GM19238 (cell line): ENCODE results near the gene SFXN5.
"Not testable (repeated sequence)": the region's sequence is repeated elsewhere in the genome, so short reads cannot be mapped to it uniquely, and the experiment has no call there.

Source experiments
- DNase-seq: peaks from one replicate; pipeline ENCODE4 v3.0.0; 2011; ENCODE audit warnings: low spot score; ENCODE audit not compliant: insufficient read length

The SFXN5 gene

DNA sequence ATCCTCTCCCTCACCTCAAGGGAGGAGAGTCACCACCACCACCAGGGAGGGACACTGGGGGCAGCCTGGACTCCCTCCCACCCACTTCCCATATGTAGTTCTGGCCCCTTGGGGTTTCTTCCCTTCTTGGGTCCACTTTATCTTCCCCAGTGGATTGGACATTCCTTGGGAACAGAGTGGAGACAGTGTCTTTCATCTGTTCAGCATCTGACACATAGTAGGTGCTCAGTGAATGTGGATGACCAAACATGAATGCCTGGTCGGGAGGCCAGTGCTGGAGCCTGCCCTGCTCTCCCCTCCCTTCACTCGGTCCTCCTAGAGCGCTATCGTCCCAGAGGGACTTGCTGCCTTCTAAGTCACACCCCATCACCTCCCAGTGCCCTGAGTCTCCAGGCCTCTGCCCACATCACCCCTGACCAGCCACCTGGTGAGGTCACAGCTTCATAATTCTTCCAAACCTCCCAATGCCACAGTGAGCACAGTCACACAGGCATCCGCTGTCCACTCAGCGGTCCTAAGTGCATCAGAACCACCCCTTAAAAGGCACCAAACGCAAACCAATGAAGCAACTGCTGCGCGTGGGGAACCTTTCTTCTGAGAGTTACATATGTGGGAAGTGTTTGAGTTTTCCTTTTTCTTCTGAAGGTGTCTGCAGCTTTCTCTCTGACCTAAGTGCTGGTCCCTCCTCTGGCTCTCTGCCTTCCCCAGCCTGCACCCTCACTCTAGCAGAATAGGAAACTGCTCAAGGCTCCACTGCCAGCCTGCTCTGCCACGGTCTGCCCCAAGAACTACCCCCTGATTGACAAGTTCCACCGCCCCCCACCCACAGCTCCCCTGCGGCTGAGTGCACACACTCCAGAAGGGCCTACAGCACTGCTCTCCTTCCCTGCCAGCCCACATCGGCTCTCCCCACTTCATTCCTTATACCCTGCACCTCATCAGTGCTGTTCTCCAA, 7.2 kb upstream of the SFXN5 start:
- no peak for DNase-seq

DNA sequence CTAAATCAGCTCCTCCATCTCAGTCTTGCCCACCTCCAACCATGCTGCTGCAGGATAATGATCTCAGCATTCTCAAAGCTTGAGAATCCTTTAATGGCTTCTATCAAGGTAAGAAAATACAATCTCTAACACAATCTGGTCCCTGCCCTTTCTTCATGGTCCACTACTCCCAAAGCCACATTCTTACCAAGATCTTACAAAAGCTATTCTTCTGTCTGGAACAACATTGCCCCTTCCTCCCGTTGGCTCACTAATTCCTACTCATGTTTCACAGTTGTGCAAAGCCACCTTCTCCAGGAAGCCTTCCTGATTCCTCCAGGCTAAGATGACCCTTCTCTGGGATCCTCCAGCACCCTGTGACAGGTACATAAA, 5.9 kb upstream of the SFXN5 start:
- no peak for DNase-seq

DNA sequence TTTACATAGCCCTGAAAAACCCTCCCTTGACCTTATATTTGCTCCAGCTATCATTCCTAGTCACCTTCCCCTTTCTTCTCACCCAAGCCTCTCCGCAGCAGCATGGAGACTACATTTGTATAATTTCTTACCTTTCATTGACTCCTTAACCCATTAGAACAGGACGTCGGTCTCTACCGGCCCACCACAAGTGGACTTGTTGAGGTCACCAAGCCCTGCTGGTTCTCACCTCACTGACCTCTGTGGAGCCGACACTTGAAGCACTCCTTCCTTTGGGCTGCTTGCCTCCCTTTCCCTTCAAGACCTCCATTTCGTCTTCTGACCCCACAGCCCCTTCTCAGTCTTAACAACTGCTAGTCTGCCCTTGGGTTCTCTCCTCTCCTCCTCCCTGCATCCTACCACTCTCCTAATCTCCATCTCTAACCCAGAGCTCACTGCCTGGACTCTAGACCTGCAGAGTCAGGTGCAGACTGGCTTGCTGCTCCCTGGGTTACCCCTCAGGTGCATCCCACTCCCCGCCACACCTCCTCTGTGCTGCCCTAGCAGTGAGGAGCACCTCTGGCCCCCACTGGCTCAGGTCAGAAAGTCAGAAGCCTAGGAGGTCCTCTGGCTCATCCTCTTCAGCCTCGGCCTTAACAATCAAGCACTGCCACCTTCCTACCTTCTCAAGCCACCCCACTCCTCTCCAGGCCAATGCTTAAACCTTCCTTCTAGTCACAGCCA, 5.3 kb upstream of the SFXN5 start:
- no peak for DNase-seq

DNA sequence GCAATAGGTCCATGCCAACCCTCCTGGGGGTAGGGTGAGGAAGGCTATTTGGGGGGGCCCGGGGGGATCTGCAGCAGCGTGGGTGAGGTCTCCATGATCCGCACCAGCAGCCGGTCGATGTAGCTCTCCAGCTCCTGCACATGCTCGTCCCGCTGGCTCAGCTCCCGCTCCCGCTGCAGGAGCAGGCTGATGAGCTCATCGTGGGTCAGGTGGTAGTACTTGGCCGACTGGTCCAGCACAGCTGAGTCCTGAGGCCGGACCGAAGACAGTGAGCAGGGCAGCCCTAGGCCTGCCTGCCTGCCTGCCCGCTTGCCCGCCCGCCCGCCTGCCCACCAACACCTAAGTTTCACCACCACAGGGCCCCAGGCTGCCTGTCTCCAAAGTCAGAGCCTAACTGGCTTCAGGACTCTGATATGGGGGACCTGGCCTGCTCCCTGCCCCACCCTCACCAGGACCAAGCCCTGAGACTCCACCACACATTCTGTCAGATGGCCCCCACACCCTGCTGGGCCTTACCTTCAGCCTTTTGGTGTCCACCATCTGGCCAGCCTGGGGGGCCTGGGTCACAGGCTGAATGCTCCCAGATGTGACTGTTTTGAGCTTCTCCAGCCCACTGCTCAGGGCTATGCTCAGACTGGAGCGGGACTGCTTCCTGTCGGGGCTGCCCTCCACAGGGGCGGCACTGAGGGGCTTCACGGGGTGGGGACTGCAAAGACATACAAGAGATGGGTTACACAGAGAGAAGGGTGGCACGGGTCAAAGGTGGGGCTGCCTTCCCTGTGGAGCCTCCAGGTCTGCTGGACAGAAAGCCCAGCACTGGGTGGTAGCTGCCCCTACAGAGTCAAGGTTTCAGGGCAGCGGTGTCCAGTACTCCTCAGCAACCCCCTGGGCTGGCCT, 4.2 kb upstream of the SFXN5 start:
- DNase-seq = no peak

DNA sequence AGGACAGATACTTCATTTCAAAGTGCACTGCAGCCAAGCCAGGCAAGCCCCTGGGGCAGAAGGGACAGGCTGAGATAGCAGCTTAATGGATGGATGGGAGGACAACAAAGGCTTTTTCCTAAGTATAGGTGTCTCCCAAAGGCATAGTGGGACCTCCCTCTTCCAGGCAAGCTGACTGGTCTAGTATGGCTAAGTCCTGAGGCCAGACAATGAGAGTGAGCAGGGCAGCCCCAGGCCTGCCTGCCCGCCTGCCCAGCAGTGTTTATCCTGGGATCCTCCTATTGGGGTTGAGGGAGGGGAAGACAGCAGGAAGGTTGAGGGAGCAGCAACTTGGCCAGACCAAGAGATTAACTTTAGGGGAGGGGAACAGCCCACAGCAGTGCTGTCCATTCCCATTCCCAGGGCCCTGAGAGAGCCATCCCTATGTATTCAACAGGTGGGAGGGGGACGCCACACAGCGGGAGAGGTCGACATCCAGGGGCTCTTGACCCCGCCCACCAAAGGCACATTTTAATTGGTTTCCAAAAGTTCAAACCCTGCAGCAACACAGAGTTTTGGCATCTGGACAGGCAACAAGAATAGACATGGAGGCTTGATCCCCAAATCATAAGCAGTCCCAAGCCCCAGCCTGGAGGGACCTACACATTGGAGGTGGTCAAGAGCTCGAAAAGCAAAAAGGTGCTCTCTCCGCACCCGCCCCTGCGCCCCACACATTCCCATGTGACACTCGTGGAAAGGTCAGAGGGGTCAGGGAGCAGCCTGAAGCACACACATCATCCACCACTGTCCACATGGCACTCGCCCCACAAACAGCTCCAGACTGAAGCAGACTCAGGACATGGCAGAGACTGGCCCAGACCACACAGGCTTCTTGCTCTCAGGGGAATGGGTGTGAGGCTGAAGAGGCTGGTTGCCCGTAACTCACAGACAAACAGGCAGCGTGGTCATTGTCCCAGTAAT, 2.9 kb upstream of the SFXN5 start:
- DNase-seq = no peak

DNA sequence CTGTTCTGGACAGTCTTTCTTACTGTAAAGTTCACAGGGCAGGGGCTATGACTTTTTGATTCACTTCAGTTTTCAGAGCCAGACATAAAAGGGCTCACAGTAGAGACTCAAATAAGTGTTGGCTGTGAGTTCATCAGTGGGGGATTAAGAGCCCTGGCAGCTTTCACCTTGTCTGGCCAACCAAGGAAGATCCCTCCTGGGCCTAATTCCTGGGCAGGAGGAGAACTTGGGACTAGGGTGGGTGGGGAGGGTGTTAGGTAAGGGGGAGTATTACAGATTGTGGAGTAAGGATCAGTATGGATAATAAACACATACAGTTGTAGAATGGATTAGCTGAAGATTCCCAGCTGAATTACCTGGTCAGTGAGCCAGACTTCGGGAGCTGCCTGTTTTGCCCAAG, 904 bp upstream of the SFXN5 start:
- no peak for DNase-seq

DNA sequence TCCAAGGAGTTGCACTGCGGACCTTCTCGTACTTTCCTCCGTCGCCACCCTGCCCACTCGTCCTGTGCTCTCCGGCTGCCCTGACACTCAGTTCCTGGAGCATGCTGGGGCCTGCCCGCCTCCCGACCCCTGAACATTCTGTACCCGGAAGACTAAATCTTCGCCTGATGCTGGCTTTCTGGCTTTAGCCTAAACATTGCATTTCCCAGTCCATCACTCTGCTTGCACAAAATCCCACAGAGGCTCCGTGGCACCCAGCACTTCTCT, 550 bp upstream of the SFXN5 start:
- no peak for DNase-seq

DNA sequence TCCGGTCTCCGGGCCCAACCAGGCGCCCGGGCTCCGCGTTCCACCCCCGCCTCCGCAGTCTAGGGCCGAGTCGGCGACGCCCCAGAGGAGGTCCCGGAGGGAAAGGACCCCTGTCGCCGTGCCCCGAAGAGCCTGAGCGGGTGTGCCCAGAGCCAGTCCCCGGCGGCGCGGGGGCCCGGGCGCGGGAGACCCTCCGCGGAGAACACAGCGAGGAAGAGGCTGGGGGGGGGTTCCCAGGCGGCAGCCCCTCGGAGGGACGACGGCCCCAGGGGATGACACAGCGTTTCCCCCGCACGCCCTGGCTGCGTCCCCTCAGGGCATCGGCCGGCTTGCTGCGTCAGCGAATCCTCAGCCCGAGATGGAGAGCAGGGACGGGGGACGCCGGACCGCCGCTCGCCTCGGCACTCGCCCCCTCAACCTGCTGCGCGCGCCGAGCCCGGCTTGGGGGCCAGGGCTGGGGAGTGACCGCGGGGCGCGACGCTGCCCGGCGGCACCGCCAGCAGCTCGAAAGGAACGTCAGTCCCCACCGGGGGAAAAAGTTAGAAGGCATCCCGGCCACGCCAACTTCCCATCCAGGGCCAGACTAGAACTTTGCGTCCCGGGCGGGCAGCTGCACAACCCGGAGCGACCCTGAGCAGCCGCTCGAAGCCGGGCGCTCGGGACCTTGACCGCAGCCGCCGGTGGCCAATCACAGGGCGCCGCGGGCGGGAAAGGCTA, 711 bp downstream of the SFXN5 start:
- no peak for DNase-seq

DNA sequence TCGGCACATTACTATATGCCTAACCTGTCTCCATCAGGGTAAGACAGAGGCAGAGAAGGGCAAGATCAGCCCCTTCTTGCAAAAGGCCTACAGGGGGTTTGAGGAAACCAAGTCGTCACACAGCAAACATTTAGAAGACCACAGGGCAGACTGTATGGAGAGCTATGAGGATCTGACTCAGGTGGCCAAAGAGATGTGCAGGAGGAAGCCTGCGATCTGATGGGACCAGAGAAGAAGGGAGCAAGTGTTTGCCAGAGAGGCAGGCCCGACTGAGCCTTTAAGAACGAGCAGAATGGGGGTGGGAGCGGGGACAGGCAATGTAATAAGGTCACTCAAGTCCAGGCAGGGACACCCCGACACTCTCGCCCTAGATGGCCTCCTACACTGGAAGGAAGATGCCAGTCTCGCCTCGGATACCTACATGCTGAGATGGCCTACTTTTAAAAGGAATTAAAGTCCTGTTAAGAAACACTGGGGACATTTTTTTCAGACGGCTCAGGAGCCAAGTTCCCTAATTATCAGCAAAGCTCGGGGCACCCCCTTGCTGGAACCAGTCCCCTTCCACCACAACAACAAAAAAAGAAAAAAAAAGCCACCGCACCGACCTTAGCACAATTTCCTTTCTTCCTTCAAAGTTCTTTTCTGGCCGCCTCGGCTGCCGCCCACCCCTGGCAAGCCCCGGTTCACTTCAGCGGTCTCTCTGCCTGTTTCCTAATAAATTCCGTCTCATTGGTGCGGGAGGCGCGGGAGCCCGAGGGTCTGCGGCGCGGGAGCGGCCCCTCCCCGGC, 1.5 kb downstream of the SFXN5 start:
- DNase-seq = no peak

DNA sequence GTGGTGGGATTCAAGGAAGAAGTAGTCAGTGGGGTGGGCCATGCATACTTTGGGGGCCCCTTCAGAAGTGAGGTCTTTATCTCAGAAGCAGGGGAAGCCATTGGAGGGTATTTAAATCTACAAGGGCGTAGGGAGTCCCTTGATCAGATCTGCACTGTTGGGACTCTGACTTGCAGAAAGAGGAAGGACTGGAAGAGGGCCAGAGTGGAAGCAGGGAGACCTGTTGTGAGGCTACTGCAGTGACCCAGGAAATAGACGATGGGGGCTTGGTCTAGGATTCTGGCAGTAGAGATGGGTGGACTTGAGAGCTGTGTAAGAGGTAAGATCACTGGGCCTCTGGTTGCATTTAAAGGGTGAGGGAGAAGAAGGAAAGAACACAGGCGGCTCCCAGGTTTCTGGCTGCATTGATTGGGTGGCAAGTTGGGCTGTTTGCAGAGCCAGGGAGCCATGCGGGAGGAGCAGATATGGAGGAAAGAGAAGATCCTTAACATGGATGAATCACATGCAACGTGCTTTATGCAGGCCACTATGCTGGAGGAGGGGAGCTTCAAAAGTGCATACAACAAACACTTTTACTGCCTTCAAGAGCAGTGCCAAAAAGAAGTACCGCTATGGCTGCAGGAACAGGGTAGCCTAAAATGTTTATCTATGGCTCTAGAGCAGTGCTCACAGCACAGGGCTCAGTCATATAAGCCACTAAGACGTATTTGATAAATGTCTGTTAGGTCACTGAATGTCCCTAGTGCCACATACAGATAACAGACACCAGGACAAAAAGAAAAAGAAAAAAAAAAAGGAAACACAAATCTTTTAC, 2.3 kb downstream of the SFXN5 start:
- no peak for DNase-seq

DNA sequence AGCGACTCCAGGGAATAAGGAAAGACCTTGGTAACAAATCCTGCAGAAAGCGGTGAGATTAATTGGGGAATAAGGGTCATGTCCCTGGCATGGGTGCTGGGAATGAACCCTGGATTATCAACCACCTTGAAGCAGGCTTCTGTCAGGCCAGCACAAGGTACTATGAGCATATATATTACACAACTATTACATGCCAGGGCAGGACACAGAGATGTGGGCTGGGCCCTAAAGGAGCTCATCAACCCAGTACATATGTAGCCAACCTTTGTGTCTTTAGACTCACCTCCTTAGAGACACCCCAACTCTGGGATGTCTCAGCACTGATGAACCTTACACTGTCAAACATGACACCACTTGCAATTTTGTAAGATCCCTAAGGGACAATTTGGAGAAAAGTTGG, 3.4 kb downstream of the SFXN5 start:
- DNase-seq = no peak

DNA sequence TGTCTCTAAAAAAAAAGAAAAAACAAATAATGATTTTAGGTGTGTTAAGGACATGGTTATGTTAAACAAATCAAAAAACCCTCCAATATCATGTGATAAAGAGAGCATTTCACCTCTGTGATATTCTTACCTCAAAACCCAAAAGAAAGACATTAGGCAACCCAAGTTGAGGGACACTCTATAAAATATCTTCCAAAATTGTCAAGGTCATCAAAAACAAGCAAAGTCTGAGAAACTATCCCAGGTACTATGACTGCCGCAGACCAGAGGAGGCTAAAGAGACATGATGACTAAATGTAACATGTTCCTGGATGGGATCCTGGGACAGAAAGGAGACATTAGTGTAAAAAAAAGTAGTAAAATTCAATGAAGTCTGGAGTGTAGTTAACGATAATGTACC, 4.5 kb downstream of the SFXN5 start:
- DNase-seq = no peak

DNA sequence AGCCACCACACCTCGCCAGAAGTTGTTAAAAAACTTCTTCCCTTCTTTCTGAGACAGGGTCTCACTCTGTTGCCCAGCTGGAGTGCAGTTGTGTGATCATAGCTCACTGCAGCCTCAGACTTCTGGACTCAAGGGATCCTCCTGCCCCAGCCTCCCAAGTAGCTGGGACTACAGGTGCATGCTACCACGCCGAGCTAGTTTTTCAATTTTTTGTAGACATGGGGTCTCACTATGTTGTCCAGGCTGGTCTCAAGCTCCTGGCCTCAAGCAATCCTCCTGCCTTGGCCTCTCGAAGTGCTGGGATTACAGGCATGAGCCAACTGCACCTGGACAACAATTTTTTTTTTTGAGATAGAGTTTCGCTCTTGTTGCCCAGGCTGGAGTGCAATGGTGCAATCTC, 6.4 kb downstream of the SFXN5 start:
- not testable (repeated sequence) for DNase-seq

DNA sequence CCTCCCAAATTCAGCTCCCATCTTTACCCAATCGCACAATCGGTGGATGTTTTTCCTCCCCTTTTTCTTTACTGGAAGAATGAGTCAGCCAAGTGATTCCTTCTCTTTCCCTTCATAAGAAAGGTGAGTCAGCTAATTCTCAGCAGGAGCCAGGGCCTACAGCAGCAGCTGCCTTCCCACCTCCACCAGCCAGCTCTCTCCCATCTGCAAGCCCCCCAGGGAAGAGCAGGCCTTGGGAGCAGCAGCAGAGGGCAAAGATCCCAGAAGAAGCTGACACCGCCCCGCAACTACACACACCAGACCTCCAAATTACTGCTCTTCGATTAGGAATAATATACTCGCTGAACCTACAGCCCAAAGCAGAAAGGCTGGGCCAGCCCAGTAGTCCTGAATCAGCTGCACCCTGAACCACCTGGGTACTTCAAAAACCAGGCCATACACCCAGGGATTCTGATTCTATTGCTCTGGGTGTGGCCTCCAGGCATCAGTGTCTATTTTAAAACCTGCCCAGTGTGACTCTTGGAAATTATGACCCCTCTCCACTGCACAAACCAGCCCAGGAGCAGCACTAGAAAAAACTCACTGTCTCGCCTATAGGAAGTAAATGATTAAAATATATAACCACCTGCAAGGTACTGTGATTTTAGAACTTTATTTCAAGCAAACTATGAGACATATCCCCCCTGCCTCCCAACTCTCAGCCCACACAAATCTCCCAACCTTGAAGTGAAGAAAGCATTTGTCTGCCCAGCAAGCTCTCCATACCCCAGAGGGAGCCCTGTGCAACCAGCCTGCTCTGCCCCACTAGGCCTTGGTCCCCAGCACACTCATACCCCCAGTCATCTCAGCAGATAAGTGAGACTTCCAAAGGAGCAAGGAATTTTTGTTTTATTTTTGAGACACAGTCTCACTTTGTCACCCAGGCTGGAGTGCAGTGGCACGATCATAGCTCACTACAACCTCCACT, 7.3 kb downstream of the SFXN5 start:
- no peak for DNase-seq

DNA sequence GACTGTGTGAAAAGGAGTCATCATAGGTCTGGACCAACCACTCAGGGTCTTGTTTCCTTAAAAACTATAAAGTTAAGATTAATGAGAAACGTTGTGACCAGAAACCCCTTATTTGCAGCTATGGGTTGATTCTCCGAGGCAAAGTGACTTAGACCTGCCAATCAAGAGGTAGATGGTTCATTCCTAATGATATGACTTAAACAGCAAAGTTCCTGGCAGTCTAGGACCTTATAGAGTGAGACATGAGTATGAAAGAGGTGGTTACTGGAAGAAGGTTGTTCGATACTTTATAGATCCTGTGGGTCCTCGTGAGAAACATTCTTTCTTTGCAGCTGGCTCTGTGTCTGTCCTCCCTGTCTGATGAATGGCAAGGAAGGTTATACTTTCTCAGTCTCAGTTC, 8.0 kb downstream of the SFXN5 start:
- DNase-seq = no peak

DNA sequence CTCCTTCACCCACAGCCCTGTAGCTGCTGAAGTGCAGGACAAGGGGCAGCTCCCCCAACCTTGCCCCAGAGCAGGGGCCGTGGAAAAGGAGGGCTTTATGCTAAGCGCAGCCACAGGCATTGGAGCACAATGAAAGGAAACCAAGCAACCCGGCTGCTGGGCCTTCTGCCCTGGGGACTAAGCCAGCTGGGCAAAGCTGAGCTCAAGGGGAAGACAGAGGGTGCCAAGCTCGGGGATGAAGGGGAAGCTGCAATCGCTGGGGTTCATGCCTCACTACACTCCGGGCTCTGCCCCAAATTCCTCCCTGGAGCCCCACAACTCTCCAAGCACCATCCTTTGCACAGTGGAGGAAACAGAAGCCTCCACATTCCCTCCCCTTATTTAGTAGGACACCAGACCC, 12.4 kb downstream of the SFXN5 start:
- no peak for DNase-seq

DNA sequence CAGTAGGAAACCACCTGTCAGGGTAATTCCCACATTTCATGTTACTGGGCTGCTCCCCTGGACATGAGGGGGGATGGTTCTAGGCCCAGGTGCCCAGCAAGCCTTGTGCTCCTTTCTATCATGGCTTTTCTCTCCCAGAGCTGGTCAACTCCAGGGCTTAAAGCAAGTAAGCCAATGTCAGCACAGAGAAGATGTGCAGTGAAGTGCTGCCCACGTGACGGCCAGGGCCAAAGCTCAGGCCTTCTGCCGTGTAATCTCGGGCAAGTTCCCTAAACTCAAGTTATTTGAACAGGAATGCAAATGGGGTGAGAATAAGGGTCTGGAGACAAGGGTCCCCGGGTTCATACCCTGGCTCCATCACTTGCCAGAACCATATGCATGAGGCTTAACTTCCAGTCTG, 16.5 kb downstream of the SFXN5 start:
- DNase-seq = no peak
